Small intestine (tissue), 7 donors: ENCODE data around the gene NCOR2. TPM values are rescaled to one million over a fixed set of nuclear protein-coding genes. Genes with fewer than 3 reads are reported as not detected.
"Not testable (repeated sequence)": the region's sequence is repeated elsewhere in the genome, so short reads cannot be mapped to it uniquely, and the experiment has no call there.

Experiments used
- DNase-seq, 2 donors: peaks; one replicate each; pipeline versions ENCODE4 v3.0.0 to v3.0.0-alpha.2; 2013
- FAIRE-seq: peaks from 2 replicates; lab custom pipeline; 2012; peaks lifted over from hg19 to GRCh38; lab: Jason Lieb, UNC
- H3K27ac ChIP-seq, 3 donors: one replicate each; pipeline ENCODE4 v1.5.1; 2013; ENCODE audit warnings: low read length in 2 of 3, mild to moderate bottlenecking in 2 of 3, control low read depth in 1 of 3, inconsistent platforms in 1 of 3, low read depth in 1 of 3, moderate library complexity in 1 of 3
- H3K27me3 ChIP-seq, 3 donors: one replicate each; pipeline ENCODE4 v1.6.1; 2013; ENCODE audit warnings: low read length in 3 of 3, inconsistent platforms in 1 of 3; ENCODE audit not compliant: control insufficient read depth in 3 of 3, insufficient read depth in 3 of 3
- H3K36me3 ChIP-seq, 3 donors: one replicate each; pipeline ENCODE4 v1.6.1; 2013; ENCODE audit warnings: low read length in 3 of 3, inconsistent platforms in 1 of 3, low read depth in 1 of 3, mild to moderate bottlenecking in 1 of 3, moderate library complexity in 1 of 3; ENCODE audit not compliant: control insufficient read depth in 3 of 3, insufficient read depth in 2 of 3
- H3K4me1 ChIP-seq, 3 donors: one replicate each; pipeline ENCODE4 v1.6.1; 2013; ENCODE audit warnings: low read length in 2 of 3, inconsistent platforms in 1 of 3, low read depth in 1 of 3, mild to moderate bottlenecking in 1 of 3, moderate library complexity in 1 of 3; ENCODE audit not compliant: control insufficient read depth in 3 of 3, insufficient read depth in 2 of 3
- H3K4me3 ChIP-seq, 3 donors: one replicate each; pipeline ENCODE4 v1.5.1; 2013; ENCODE audit warnings: low read length in 3 of 3, control low read depth in 1 of 3, inconsistent platforms in 1 of 3, low read depth in 1 of 3, mild to moderate bottlenecking in 1 of 3, moderate library complexity in 1 of 3
- H3K9me3 ChIP-seq, 2 donors: one replicate each; pipeline ENCODE4 v1.6.1; 2013; ENCODE audit warnings: low read depth in 1 of 2, low read length in 1 of 2; ENCODE audit not compliant: control insufficient read depth in 2 of 2, insufficient read depth in 1 of 2
- WGBS, 3 donors: extraction: QIAGEN DNeasy Blood & Tissue Kit; methylation state at CpG; one replicate each; pipeline ENCODE4 v1.1.7; 2013; 5-methylcytosine and 5-hydroxymethylcytosine counted together
- polyA plus RNA-seq, 4 donors: library from polyadenylated mRNA; stranded (reverse) in 3 of 4; unstranded in 1 of 4; fragments of 200-250 nt in 3 of 4; fragments of 120-200 nt in 1 of 4; gene quantifications; one replicate each; pipeline versions ENCODE4 v1.2.1 to v1.2.3, GENCODE V29; 2013
- donor health status: healthy with polysubstance abuse.
- donor health status: control.
- donor health status: control.
- donor health status: Bipolar disorder and iron deficiency.
- donor health status: healthy.

NCOR2 gene
- polyA plus RNA-seq, 4 donors: 26.2 to 85.9 (median 40.2) TPM

DNA sequence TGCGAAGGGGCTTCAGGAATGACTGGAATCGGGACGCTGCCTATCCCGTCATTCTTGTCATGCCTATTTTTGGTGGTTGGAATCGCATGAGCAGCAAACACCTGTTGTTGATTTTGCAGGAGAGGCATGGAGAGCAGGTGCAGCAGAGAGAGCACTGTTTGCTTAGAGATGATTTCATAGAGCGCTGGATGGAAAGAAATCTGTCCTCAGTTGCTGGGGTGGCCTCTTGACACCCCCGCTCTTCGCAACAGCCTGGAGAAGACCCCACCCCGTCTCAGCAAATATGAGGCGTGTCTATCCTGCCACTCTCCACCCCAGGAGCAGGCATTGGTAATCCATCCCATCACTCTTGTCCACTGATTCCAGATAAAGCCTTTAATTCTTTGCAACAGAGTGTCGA, 19.3 kb upstream of the NCOR2 start:
- peak; percentile 57 for DNase-seq
- Histone ChIP-seq H3K27me3 (no peaks in the 10 kb centered on the region), H3K4me1 (peaks cover 0 to 9% (median 0%) of the 10 kb centered on the region in 3 donors), H3K36me3 (no peaks in the 10 kb centered on the region), H3K9me3 (peaks cover 0 to 8% of the 10 kb centered on the region in 2 donors), H3K4me3 (no peak overlapping the region), H3K27ac (peak overlapping the region in 1 of 3 donors; percentile 22)
- WGBS, 3 donors: 15 to 56% (median 29%) methylated on average over 11 of the region's 11 CpGs
- FAIRE-seq: no peak

DNA sequence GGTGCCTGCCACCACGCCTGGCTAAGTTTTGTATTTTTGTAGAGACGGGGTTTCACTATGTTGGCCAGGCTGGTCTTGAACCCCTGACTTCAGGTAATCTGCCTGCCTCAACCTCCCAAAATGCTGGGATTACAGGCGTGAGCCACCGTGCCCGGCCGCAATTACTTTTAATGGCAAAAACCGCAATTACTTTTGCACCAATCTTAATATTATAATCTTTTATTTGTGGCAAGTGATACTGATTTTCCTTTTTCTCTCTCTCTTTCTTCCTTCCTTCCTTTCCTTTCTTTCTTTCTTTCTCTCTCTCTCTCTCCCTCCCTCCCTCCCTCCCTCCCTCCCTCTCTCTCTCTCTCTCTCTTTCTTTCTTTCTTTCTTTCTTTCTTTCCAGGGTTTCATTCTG, 17.1 kb upstream of the NCOR2 start:
- not testable (repeated sequence) for H3K4me1 ChIP-seq, H3K27me3 ChIP-seq, DNase-seq, H3K4me3 ChIP-seq, H3K36me3 ChIP-seq, FAIRE-seq, H3K9me3 ChIP-seq, H3K27ac ChIP-seq
- 91 to 98% (median 97%) methylated on average over 7 of the region's 7 CpGs for WGBS, 3 donors

DNA sequence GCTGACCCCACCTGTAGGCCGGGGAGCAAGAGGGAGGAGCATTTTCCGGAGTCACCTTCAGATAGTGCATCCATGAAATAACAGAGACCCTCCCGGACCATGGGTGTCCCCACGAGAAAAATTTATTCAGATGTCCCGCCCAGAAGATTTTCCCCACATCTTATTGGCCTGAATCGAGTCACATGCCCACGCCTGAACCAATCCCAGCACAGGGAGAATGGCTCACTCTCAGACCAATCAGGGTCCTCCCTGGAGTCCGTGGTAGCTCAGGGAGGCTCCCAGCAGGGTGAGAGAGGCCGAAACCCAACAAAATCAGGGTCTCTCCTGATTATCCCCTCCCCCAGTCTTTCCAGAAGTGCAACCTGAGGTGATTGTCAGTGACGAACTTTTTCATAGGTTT, 16.4 kb upstream of the NCOR2 start:
- 89 to 94% (median 94%) methylated on average over 10 of the region's 10 CpGs for WGBS, 3 donors
- Histone ChIP-seq H3K4me1 (peaks cover 0 to 9% (median 0%) of the 10 kb centered on the region in 3 donors), H3K27ac (no peak overlapping the region), H3K27me3 (no peaks in the 10 kb centered on the region), H3K9me3 (peaks cover 0 to 9% of the 10 kb centered on the region in 2 donors), H3K36me3 (no peaks in the 10 kb centered on the region), H3K4me3 (no peak overlapping the region)
- DNase-seq (no peak), FAIRE-seq (no peak)

DNA sequence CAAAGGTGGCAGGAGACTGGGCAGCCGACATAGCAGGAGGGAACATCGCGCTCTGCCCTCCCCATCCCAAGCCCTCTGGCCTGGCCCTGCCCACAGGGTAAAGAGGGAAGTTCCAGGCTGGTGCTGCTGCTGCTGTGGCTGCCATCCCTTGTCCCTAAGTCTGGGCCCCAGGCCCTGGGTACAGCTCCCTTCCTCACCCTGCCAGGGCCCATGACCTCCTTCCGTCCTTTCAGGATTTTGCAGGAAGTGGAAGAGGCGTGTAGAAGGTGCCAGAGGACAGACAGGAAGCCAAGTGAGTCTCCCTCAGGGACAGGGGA, 14.7 kb upstream of the NCOR2 start:
- 40 to 64% (median 64%) methylated on average over 4 to 5 of the region's 5 CpGs for WGBS, 3 donors
- Histone ChIP-seq H3K27ac (no peak overlapping the region), H3K27me3 (no peaks in the 10 kb centered on the region), H3K36me3 (no peaks in the 10 kb centered on the region), H3K4me3 (no peak overlapping the region), H3K4me1 (peaks cover 0 to 9% (median 0%) of the 10 kb centered on the region in 3 donors), H3K9me3 (peaks cover 0 to 12% of the 10 kb centered on the region in 2 donors)
- FAIRE-seq: no peak
- DNase-seq: no peak

DNA sequence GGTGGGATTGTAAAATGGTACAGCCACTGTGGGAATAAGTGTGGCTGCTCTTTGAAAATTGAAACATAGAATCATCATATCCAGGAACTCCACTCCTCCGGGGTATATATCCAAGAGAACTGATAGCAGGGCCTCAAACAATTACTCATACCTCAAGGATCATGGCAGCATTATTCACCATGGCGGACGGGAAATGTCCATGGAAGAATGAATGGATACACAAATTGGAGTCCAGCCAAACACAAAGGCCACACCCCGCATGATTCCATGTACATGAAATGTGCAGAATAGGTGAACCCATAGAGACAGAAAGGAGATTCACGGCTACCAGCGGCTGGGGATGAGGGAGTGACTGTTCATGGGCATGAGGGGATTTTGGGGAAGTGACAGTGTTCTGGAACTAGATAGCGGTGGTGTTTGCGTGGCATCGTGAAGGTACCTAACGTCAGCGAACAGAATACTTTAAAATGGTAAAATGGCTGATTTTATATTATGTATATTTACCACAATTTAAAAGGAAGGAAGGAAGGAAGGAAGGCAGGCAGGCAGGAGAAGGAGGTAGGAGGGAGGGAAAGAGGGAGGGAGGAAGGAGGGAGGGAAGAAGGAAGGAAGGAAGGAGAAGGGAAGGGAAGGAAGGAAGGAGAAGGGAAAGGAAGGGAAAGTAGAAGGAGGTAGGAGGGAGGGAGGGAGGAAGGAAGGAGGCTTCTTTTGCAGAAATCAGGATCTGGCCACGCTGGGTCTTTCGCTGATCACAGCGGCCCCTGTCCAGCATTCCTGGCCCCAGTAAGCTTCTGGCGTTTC, 14.1 kb upstream of the NCOR2 start:
- FAIRE-seq (no peak), DNase-seq (no peak)
- H3K27ac ChIP-seq: no peak overlapping the region
- peaks cover 0 to 17% of the 10 kb centered on the region in 2 donors for H3K9me3 ChIP-seq
- 72 to 83% (median 78%) methylated on average over 14 to 15 of the region's 15 CpGs for WGBS, 3 donors
- no peaks in the 10 kb centered on the region for H3K27me3 ChIP-seq
- H3K4me1 ChIP-seq: peaks cover 0 to 4% (median 0%) of the 10 kb centered on the region in 3 donors
- no peaks in the 10 kb centered on the region for H3K36me3 ChIP-seq
- H3K4me3 ChIP-seq: no peak overlapping the region

DNA sequence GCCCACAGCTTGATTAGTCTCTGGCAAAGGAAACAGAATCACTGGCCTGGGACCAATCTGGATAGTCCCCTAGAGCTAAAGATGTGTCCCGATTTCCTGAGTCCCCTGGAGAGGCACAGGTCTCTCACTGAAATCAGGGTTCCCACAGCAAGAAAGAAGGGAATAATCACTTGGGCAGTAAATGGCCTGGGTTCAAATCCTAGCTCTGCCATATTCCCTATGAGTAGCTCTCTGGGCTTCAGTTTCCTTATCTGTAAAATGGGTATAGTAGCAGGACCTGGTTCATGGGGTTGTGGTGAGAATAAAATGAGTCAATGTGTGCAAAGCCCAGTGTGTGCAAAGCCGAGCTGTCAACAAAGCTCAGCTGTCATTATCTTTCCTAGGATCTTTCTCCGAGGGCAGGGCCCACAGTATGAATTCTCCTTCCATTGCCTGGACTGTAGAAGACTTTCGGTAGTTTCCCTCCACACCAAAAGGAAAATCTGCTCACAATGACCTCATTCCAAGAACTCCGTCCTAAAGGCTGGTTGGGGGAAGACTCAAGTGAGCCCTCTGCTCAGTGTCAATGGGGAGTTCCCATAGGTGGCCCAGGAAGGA, 12.6 kb upstream of the NCOR2 start:
- FAIRE-seq: no peak
- H3K9me3 ChIP-seq: peaks cover 0 to 19% of the 10 kb centered on the region in 2 donors
- peaks cover 0 to 3% (median 0%) of the 10 kb centered on the region in 3 donors for H3K4me1 ChIP-seq
- DNase-seq: no peak
- H3K36me3 ChIP-seq: no peaks in the 10 kb centered on the region
- H3K4me3 ChIP-seq: no peak overlapping the region
- no peaks in the 10 kb centered on the region for H3K27me3 ChIP-seq
- H3K27ac ChIP-seq: no peak overlapping the region
- WGBS, 3 donors: 91 to 96% (median 96%) methylated on average over 5 of the region's 5 CpGs

DNA sequence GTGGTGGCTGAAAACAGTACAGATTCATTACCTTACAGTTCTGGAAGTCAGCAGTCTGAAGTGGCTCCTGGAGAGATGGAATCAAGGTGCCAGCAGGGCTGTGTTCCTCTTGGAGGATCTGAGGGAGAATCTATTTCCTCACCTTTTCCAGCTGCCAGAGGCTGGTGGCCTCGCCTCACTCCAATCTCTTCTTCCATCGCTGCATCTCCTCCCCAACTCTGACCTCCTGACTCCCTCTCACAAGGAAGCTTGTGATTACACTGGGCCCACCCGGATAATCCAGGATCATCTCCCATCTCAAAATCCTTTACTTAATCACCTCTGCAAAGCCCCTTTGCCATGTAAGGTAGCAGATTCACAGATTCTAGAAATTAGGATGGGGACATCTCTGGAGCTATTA, 11.4 kb upstream of the NCOR2 start:
- Histone ChIP-seq H3K4me1 (peaks cover 0 to 7% (median 0%) of the 10 kb centered on the region in 3 donors), H3K9me3 (peaks cover 0 to 19% of the 10 kb centered on the region in 2 donors), H3K27me3 (no peaks in the 10 kb centered on the region), H3K27ac (no peak overlapping the region), H3K36me3 (no peaks in the 10 kb centered on the region), H3K4me3 (no peak overlapping the region)
- DNase-seq (no peak), FAIRE-seq (no peak)
- WGBS, 3 donors: 91 to 94% (median 92%) methylated on average over 3 of the region's 3 CpGs

DNA sequence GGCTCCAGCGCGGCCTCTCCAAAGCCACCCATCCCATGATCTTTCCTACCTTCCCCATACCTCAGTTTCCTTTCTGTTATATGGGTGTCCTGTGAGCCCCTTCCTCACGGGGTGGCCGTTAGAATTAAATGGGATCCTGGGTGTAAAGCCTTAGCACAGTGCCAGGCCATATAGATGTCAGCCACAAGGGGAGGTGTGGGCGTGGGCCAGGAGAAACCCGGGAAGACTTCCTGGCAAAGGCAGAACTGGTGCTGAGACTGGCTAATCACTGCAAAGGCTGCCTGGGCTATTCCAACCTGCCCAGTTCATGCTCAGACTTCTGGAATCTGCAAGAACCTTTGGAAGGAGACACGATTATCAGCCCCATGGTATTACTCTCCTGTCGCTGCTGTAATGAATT, 11.0 kb upstream of the NCOR2 start:
- 87 to 95% (median 93%) methylated on average over 8 of the region's 8 CpGs for WGBS, 3 donors
- H3K27ac ChIP-seq: no peak overlapping the region
- no peak for FAIRE-seq

More for the DNA sequence above, 11.0 kb upstream of the NCOR2 start:
- H3K27me3 ChIP-seq: no peaks in the 10 kb centered on the region
- H3K4me3 ChIP-seq: no peak overlapping the region
- peaks cover 0 to 14% of the 10 kb centered on the region in 2 donors for H3K9me3 ChIP-seq
- no peak for DNase-seq
- peaks cover 0 to 11% (median 0%) of the 10 kb centered on the region in 3 donors for H3K4me1 ChIP-seq
- no peaks in the 10 kb centered on the region for H3K36me3 ChIP-seq
